NCI-H1092 (cell line): ENCODE data around the gene TARDBP.
"Not testable (repeated sequence)": the region's sequence is repeated elsewhere in the genome, so short reads cannot be mapped to it uniquely, and the experiment has no call there.

ENCODE experiments used
- DNase-seq: peaks from one replicate; lab custom pipeline; 2025; lab: John Stamatoyannopoulos, UW

The TARDBP gene

GRCh38 chr1:10992864-10993263 is 19.6 kb upstream of the TARDBP start:
- no peak for DNase-seq

GRCh38 chr1:10996100-10996499 is 16.4 kb upstream of the TARDBP start:
- DNase-seq, result no peak

- no peak for DNase-seq
These were observed 11.9 kb upstream of the TARDBP start for GRCh38 chr1:11000526-11000925.

DNA sequence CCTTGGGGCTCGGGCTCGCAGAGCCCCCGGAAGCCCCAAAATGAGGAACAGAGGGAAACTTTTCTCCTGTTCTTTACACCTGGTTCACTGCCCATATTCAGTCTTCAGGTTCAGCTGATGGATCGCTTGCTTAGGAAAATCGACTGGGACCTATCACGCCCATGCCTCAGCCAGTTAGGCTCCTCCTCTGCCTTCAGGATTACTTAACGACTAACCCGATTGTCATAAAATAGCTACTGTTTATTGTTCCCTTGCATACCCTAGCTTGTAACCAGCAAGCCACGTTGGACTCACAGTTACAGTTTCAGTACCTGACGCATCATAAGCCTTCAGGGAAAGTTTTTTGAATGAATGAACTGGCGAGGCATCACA is 692 bp downstream of the TARDBP start:
- DNase-seq, result no peak

DNA sequence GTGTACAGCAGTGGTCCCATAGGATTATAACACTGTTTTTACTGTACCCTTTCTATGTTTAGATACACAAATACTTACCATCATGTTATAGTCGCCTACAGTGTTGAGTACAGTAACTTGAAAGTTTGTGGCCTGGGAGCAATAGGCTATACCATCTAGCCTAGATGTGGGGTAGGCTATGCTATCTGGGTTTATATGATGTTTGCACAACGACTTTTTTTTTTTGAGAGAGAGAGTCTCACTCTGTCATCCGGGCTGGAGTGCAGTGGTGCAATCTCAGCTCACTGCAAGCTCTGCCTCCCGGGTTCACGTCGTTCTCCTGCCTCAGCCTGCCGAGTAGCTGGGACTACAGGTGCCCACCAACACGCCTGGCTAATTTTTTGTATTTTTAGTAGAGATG is 6.9 kb downstream of the TARDBP start:
- not testable (repeated sequence) for DNase-seq

GRCh38 chr1:11019971-11020370 is 7.5 kb downstream of the TARDBP start:
- no peak for DNase-seq

- DNase-seq, result no peak
These were observed 10.7 kb downstream of the TARDBP start for GRCh38 chr1:11023201-11023600.

DNA sequence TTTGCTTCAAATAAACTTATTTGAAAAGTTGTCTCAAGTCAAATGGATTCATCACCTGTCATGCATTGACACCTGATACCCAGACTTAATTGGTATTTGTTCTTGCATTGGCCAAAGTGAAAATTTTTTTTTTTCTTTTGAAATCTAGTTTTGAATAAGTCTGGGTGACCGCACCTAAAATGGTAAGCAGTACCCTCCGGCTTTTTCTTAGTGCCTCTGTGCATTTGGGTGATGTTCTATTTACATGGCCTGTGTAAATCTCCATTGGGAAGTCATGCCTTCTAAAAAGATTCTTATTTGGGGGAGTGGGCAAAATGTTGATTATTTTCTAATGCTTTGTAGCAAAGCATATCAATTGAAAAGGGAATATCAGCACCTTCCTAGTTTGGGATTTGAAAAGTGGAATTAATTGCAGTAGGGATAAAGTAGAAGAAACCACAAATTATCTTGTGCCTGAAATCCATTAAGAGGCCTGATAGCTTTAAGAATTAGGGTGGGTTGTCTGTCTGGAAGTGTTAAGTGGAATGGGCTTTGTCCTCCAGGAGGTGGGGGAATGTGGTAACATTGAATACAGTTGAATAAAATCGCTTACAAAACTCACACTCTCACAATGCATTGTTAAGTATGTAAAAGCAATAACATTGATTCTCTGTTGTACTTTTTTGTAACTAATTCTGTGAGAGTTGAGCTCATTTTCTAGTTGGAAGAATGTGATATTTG is 11.9 kb downstream of the TARDBP start:
- no peak for DNase-seq

GRCh38 chr1:11024874-11025203 is 12.4 kb downstream of the TARDBP start:
- DNase-seq, result no peak

- no peak for DNase-seq
These were observed 13.2 kb downstream of the TARDBP start for GRCh38 chr1:11025618-11026017.

- no peak for DNase-seq
These were observed 13.6 kb downstream of the TARDBP start for GRCh38 chr1:11026052-11026451.

DNA sequence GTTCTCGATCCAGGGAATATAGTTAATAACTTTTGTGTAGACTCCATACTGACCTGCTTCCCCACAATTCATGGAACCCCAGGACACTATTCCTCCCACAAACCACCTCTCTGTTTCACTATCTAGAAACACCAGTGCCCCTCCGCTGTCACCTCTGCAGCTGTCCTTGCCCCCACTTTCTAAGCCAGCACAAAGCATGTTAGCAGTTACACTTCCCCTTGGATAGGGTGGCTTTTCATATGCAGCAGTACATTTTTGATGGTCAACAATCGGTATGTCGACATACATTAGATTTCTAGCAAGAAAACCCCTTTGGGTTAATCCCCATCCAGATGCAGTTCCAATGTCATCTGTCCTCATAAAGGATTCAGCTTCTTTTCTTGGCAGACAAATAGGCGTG is 14.4 kb downstream of the TARDBP start:
- DNase-seq, result no peak

DNA sequence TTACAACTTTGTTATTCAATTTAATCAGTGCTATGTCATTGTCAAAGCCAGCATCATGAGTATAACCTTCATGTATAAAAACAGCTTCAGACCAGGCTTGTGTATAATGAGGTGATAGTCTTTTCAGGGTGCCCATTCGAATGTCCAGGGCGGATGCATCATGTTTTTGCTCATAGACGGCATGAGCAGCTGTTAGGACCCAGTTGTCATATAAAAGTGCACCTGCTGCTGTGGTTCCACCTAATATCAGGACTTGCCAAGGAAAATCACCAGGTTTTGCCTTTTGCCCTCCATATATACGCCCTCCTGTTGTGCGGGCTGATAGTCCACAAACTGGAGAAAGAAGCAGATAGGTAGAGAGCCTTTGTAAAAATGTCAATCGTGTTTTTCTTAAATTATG is 14.9 kb downstream of the TARDBP start:
- no peak for DNase-seq

DNA sequence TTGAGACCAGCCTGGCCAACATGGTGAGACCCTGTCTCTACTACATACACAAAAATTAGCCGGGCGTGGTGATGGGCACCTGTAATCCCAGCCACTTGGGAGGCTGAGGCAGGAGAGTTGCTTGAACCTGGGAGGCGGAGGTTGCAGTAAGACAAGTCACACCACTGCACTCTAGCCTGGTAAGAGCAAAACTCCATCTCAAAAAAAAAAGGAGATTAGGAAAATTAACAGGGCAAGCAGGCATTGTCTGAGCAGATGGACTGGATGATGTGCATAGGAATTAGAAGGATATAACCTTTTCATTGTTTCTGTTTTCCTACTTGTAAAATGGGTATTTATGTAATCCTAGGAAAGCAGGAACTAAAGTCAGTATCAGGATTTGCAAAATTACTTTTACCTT is 15.6 kb downstream of the TARDBP start:
- no peak for DNase-seq

- no peak for DNase-seq
These were observed 18.4 kb downstream of the TARDBP start for GRCh38 chr1:11030865-11031264.

- DNase-seq, result no peak
These were observed 19.3 kb downstream of the TARDBP start for GRCh38 chr1:11031624-11032262.

- not testable (repeated sequence) for DNase-seq
These were observed 24.7 kb downstream of the TARDBP start for GRCh38 chr1:11037019-11037739.

- peak; percentile 85 for DNase-seq
These were observed 25.3 kb downstream of the TARDBP start for GRCh38 chr1:11037740-11038182.

DNA sequence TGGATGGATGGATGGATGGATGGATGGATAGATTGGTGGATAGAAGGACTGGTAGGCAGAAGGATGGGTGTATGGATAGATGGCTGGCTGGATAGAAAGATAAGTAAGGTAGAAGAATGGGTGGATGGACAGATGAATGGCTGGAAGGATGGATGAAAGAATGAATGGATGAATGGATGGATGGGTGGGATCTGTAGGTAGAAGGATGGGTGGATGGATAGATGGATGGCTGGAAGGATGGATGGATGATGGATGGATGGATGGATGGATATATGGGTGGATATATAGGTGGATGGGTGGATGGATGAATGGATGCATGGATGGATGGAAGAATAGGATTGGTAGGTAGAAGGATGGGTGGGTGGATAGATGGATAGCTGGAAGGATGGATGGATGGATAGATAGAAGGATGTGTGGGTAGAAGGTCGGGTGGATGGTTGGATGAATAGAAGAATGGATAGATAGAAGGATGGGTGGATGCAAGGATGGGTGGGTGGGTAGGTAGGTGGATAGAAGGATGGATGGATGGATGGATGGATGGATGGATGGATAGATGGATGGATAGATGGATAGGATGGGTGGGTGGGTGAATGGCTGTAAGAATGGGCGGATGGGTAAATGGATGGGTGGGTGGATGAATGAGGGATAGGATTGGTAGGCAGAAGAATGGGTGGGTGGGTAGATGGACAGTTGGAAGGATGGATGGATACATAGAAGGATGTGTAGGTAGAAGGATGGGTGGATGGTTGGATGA is 27.1 kb downstream of the TARDBP start:
- no peak for DNase-seq

- not testable (repeated sequence) for DNase-seq
These were observed 27.6 kb downstream of the TARDBP start for GRCh38 chr1:11040105-11040429.

DNA sequence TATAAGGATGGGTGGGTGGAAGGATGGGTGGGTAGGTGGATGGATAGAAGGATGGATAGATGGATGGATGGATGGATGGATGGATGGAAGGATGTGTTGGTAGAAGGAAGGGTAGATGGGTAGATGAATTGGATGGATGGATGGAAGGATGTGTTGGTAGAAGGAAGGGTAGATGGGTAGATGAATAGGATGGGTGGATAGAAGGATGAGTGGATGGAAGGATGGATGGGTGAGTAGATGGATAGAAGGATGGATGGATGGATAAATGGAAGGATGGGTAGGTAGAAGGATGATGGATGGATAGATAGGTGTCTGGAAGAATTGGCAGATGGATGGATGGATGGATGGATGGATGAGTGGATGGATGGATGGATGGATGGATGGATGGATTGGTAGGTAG is 28.6 kb downstream of the TARDBP start:
- DNase-seq, result no peak

DNA sequence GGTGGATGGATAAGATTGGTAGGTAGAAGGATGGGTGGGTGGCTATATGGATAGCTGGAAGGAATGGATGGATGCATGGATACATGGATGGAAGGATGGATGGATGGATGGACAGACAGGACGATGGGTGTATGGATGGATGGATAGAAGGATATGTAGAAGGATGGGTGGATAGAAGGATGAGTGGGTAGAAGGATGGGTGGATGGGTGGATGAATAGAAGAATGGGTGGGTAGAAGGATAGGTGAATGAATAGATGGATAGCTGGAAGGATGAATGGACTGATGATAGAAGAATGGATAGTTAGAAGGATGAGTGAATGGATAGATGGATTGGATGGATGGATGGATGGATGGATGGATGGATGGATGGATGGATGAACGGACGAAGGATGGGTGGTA is 29.6 kb downstream of the TARDBP start:
- DNase-seq, result no peak
